ENCODE results near the gene STK40. TPM values are rescaled to one million over a fixed set of nuclear protein-coding genes. Genes with fewer than 3 reads are reported as not detected.

STK40 gene
- total RNA-seq, 1 donor from 2014 or later: 45.0 TPM

DNA sequence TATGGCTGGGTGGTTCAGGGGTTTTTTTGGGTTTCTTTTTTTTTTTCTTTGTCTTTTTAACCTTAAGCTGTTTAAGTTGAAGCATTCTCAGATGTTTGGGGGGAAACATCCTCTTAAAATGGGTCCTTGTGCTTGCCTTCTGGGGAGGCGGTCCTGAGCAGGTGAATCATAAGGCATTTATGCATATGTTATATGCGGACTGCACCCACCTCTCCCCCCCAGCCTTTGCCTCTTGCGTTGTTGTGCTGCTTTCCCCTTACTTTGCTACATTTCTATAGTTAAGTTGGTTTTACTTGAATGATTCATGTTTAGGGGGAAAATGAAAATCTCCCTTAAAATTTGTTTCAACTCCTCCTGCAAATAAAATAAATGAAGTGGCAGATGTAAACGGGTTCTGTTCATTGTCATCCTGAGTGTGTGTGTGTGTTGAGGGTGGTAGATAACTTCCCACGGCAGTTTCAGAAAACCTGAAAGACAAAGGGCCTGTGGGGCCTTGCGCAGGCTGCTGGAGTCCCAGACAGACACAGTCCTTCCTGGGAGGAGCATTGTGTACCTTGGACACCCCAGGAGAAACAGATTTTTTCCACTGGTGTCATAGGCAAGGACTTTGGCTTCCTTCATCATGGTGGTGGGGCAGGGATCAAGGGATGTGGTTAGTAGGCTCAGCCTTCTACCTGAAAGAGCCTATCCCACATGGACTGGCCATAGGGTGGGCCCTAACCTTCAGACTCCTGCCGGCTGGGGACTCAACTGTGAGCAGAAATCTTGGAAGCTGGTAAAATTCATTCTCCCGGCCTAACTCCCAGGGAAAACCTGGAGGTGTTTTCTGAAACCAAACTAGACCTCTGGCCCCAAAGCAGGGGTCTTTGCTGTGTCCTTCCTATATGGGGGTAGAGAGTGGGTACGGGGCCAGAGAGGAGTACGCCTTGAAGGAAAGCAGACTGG, 80.5 kb downstream of the STK40 start:
- Mint-ChIP-seq H3K9me3 (ENCODE audit: unreplicated experiment) (no peaks in the 10 kb centered on the region), H3K27me3 (ENCODE audit: unreplicated experiment) (no peaks in the 10 kb centered on the region), H3K4me1 (ENCODE audit: unreplicated experiment) (peaks cover 17% of the 10 kb centered on the region), H3K27ac (ENCODE audit: unreplicated experiment) (peak overlapping the region; percentile 79), H3K36me3 (ENCODE audit: unreplicated experiment) (peaks cover 30% of the 10 kb centered on the region), H3K4me3 (ENCODE audit: unreplicated experiment) (peak overlapping the region; percentile 93)
- no peak for DNase-seq (ENCODE audit: extremely low spot score, unreplicated experiment)
- no peak for TF ChIP-seq CTCF (IDR thresholded peaks at IDR 0.05)

- no peak for TF ChIP-seq CTCF (IDR thresholded peaks at IDR 0.05)
- H3K4me3 Mint-ChIP-seq (ENCODE audit: unreplicated experiment): no peak overlapping the region
Observed at GRCh38 chr1:36304521-36304920, 81.2 kb downstream of the STK40 start.

DNA sequence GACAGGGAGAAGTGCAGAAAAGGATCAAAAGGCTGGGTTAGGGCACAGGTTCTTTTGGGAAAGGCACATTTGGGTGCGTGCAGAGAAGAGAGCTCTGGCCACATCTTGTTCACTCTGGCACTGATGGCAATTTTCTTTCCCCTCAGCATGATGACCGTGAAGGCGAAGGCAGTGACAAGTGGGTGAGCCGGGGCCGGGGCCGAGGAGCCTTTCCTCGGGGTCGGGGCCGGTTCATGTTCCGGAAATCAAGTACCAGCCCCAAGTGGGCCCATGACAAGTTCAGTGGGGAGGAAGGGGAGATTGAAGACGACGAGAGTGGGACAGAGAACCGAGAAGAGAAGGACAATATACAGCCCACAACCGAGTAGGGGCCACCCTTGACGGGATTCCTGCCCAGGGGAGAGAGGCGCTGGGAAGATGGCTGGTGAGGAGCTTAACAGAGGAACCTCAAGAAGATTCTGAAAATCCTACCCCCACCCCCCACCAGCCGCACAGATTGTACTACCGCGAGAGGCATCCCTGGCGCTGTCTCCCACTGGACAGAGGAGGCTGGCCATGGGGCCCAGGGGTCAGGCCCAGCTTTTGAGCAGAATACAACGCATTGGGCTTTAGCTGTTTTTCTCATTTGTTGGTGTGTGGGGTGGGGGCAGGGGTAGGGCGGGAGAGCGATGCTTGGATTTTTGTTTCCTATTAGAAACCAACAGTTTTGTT, 81.9 kb downstream of the STK40 start:
- peaks cover 17% of the 10 kb centered on the region for H3K4me1 Mint-ChIP-seq (ENCODE audit: unreplicated experiment)
- peaks cover 30% of the 10 kb centered on the region for H3K36me3 Mint-ChIP-seq (ENCODE audit: unreplicated experiment)
- no peak for TF ChIP-seq CTCF (IDR thresholded peaks at IDR 0.05)
- no peak for DNase-seq (ENCODE audit: extremely low spot score, unreplicated experiment)
- no peak overlapping the region for H3K4me3 Mint-ChIP-seq (ENCODE audit: unreplicated experiment)
- H3K27me3 Mint-ChIP-seq (ENCODE audit: unreplicated experiment): no peaks in the 10 kb centered on the region
- H3K9me3 Mint-ChIP-seq (ENCODE audit: unreplicated experiment): no peaks in the 10 kb centered on the region
- H3K27ac Mint-ChIP-seq (ENCODE audit: unreplicated experiment): peak overlapping the region; percentile 73

More at GRCh38 chr1:36304521-36304920, 81.2 kb downstream of the STK40 start:
- Mint-ChIP-seq H3K4me1 (ENCODE audit: unreplicated experiment) (peaks cover 17% of the 10 kb centered on the region), H3K36me3 (ENCODE audit: unreplicated experiment) (peaks cover 33% of the 10 kb centered on the region), H3K27me3 (ENCODE audit: unreplicated experiment) (no peaks in the 10 kb centered on the region), H3K9me3 (ENCODE audit: unreplicated experiment) (no peaks in the 10 kb centered on the region), H3K27ac (ENCODE audit: unreplicated experiment) (no peak overlapping the region)
- no peak for DNase-seq (ENCODE audit: extremely low spot score, unreplicated experiment)

- H3K27ac Mint-ChIP-seq (ENCODE audit: unreplicated experiment): peak overlapping the region; percentile 73
- no peak for DNase-seq (ENCODE audit: extremely low spot score, unreplicated experiment)
- no peak for TF ChIP-seq CTCF (IDR thresholded peaks at IDR 0.05)
- peaks cover 17% of the 10 kb centered on the region for H3K4me1 Mint-ChIP-seq (ENCODE audit: unreplicated experiment)
- no peaks in the 10 kb centered on the region for H3K27me3 Mint-ChIP-seq (ENCODE audit: unreplicated experiment)
- H3K4me3 Mint-ChIP-seq (ENCODE audit: unreplicated experiment): no peak overlapping the region
- peaks cover 32% of the 10 kb centered on the region for H3K36me3 Mint-ChIP-seq (ENCODE audit: unreplicated experiment)
- H3K9me3 Mint-ChIP-seq (ENCODE audit: unreplicated experiment): no peaks in the 10 kb centered on the region
Observed at GRCh38 chr1:36303244-36303643, 82.5 kb downstream of the STK40 start.

DNA sequence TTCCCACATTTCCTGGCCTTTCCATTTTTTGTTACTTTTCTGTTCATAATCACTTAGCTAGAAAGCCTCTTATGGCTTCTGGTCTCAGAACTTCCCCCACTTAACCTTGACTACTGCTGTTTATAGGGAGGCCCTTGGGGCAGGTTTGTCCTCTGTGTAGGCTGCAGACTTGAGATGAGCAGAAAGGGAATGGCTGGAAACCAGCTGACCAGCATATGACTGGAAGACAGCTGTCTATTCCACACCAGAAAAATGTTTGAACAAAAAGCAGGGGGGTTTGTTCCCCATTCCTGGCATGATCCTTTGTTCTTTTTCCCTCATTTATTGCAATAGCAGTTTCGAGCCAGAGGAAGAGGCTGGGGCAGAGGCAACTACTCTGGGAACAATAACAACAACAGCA, 84.5 kb downstream of the STK40 start:
- no peak overlapping the region for H3K4me3 Mint-ChIP-seq (ENCODE audit: unreplicated experiment)

More for the DNA sequence above, 84.5 kb downstream of the STK40 start:
- H3K27me3 Mint-ChIP-seq (ENCODE audit: unreplicated experiment): no peaks in the 10 kb centered on the region
- peak overlapping the region; percentile 58 for H3K27ac Mint-ChIP-seq (ENCODE audit: unreplicated experiment)
- H3K9me3 Mint-ChIP-seq (ENCODE audit: unreplicated experiment): no peaks in the 10 kb centered on the region
- H3K36me3 Mint-ChIP-seq (ENCODE audit: unreplicated experiment): peaks cover 41% of the 10 kb centered on the region
- peaks cover 10% of the 10 kb centered on the region for H3K4me1 Mint-ChIP-seq (ENCODE audit: unreplicated experiment)
- DNase-seq (ENCODE audit: extremely low spot score, unreplicated experiment): no peak
- TF ChIP-seq CTCF (IDR thresholded peaks at IDR 0.05): no peak

Data from osteocyte (in vitro differentiated cells).